DND-41 (cell line): Measurements from ENCODE around the gene RAB30.

Experiments
- EZH2 ChIP-seq: IDR thresholded peaks from 3 replicates; pipeline ENCODE4 v1.6.1; 2012; ENCODE audit warnings: borderline replicate concordance, low read depth, mild to moderate bottlenecking, moderate library complexity, low read length, inconsistent platforms; ENCODE audit not compliant: severe bottlenecking
- TF ChIP-seq, protein P1 (sequence below): IDR thresholded peaks from 2 replicates; pipeline ENCODE4 v1.5.1; 2012; ENCODE audit warnings: borderline replicate concordance, low read length, moderate library complexity, mild to moderate bottlenecking; ENCODE audit not compliant: poor library complexity, severe bottlenecking; ENCODE audit errors: extremely low read depth

DNA sequence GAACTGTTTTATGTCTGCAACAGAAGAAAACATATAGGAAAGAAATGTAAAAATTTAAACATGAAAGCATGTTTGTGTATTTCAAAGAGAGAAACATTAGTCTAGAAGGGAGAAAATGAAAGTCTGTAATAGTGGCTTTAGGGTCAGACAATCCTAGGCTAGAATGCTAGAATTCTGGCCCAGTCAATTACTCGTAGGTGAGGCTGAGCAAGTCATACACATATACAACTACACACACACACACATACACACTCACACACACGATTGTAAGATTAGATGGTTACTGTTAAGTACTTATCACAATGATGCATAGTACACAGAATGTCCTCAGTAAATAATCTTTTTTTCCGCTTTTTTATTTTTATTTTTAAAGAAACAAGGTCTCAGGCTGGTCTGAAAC lies 47.5 kb upstream of the RAB30 start:
- TF ChIP-seq EZH2 = no peak
- TF ChIP-seq, protein P1, sequence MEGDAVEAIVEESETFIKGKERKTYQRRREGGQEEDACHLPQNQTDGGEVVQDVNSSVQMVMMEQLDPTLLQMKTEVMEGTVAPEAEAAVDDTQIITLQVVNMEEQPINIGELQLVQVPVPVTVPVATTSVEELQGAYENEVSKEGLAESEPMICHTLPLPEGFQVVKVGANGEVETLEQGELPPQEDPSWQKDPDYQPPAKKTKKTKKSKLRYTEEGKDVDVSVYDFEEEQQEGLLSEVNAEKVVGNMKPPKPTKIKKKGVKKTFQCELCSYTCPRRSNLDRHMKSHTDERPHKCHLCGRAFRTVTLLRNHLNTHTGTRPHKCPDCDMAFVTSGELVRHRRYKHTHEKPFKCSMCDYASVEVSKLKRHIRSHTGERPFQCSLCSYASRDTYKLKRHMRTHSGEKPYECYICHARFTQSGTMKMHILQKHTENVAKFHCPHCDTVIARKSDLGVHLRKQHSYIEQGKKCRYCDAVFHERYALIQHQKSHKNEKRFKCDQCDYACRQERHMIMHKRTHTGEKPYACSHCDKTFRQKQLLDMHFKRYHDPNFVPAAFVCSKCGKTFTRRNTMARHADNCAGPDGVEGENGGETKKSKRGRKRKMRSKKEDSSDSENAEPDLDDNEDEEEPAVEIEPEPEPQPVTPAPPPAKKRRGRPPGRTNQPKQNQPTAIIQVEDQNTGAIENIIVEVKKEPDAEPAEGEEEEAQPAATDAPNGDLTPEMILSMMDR = no peak
